Fibroblast of pulmonary artery (primary cell): ENCODE results near the gene NUDT14.

Experiments
- DNase-seq: peaks from one replicate; pipeline ENCODE4 v3.0.0-alpha.2; 2010; ENCODE audit warnings: low read depth
- H3K4me3 ChIP-seq: replicated peaks from 2 replicates; pipeline ENCODE4 v1.5.1; 2011; ENCODE audit warnings: low read depth, mild to moderate bottlenecking, control low read depth, low read length, moderate library complexity
- CTCF ChIP-seq: IDR thresholded peaks from 2 replicates; pipeline ENCODE4 v1.5.1; 2011; ENCODE audit warnings: mild to moderate bottlenecking, control low read depth, low read length, inconsistent platforms; ENCODE audit errors: missing control alignments

The NUDT14 gene

GRCh38 chr14:105218611-105219010 lies 37.5 kb upstream of the NUDT14 start:
- DNase-seq = no peak
- TF ChIP-seq CTCF = no peak
- no peak overlapping the region for H3K4me3 ChIP-seq

DNA sequence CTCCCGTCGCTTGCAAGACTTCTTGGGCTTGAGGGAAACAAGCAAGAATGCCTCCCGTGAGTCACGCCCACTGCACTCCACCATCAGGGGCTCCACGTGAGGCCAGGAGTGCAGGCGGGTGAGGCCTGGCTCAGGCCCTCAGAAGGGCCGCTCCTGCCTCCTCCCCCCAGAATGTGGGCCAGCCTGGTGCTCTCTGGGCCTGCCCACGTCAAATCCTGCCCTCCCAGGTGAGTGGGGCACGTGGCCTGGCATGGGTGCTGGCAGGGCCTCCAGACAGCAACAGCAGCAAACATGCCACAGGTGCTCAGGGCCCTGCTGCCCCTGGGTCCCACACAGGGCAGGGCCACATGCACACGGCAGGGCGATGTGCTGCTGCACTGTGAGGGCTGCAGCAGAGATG lies 36.7 kb upstream of the NUDT14 start:
- no peak for TF ChIP-seq CTCF
- DNase-seq = no peak
- no peak overlapping the region for H3K4me3 ChIP-seq

DNA sequence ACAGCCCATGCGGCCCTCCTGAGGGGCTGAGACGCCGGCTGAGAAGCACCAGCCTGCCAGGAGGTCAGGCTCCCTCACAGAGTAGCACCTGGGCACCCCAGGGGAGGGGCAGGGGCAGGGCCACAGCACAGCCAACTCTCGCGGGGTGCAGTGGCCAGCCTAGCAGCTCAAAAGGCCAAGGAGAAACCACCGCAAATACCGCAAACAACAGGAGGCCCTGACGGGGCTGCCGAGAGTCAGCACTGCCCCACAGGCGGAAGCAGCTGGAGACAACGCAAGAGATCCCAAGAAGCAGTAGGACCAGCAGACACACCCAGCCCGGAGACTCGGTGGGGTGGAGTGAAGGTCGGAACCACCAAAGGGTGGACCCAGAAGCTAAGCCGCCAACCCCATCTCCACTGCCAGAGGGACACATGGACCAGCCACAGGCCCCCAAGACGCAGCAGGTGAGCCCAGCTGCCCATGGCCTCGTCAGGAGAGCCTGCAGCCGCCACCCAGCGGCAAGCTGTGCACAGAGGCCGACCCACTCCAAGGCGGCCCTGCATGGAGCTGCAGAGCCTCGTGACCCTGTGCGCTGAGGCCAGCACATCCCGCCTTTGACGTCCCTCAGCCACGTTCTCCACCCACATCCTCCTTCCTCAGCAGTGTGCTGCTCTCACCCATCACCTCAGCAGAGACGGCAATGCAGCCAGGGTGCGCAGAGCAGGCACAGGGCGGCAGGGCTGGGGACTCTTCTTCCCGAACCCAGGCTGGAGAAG lies 35.6 kb upstream of the NUDT14 start:
- H3K4me3 ChIP-seq = no peak overlapping the region
- DNase-seq = no peak
- no peak for TF ChIP-seq CTCF

GRCh38 chr14:105215602-105216001 lies 34.5 kb upstream of the NUDT14 start:
- no peak overlapping the region for H3K4me3 ChIP-seq
- no peak for TF ChIP-seq CTCF
- DNase-seq = no peak

- TF ChIP-seq CTCF = no peak
- DNase-seq = no peak
- no peak overlapping the region for H3K4me3 ChIP-seq
Measured at GRCh38 chr14:105214324-105214915, 33.3 kb upstream of the NUDT14 start.

DNA sequence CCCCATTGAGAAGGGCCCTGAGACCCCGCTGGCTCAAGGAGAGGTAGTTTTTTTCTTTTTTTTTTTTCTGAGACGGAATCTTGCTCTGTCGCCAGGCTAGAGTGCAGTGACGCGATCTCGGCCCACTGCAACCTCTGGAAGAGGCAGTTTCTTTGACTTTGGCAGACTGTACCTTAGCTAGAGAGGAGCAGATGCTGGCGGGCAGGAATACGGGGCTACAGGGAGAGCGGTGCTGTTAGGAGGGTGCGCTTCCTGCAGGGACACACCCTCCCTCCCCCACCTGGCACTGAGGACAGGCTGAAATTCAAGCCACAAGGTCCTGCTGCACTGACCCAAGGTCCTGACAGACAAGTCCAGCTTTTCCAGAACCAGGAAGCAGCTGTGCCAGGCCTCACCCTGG lies 32.2 kb upstream of the NUDT14 start:
- no peak overlapping the region for H3K4me3 ChIP-seq
- DNase-seq = no peak
- TF ChIP-seq CTCF = no peak
